Esophagus muscularis mucosa (tissue), 4 donors: Measurements from ENCODE around the gene SPECC1.

Source experiments
- EP300 ChIP-seq: sonication (generic); formaldehyde crosslinking; IDR thresholded peaks from one replicate; pipeline ENCODE4 v1.6.1; 2017; ENCODE audit warnings: antibody characterized with exemption
- POLR2A ChIP-seq: fragments of 450-650 bp; IDR thresholded peaks from one replicate; pipeline ENCODE4 v1.6.1; 2017; ENCODE audit warnings: antibody characterized with exemption, moderate library complexity, mild to moderate bottlenecking, low read depth
- POLR2AphosphoS5 ChIP-seq, 2 donors: sonication (generic); formaldehyde crosslinking; IDR thresholded peaks; one replicate each; pipeline ENCODE4 v1.6.1; 2017; ENCODE audit warnings: antibody characterized with exemption in 2 of 2
- TF ChIP-seq, protein P1 (sequence below), 3 experiments: fragments of 200-600 bp in 2 of 3; fragments of 450-650 bp in 1 of 3; sonication (generic) in 2 of 3; IDR thresholded peaks; one replicate each; pipeline ENCODE4 v1.5.1; 2017 to 2019; ENCODE audit warnings: antibody characterized with exemption in 3 of 3, mild to moderate bottlenecking in 2 of 3, moderate library complexity in 1 of 3

DNA sequence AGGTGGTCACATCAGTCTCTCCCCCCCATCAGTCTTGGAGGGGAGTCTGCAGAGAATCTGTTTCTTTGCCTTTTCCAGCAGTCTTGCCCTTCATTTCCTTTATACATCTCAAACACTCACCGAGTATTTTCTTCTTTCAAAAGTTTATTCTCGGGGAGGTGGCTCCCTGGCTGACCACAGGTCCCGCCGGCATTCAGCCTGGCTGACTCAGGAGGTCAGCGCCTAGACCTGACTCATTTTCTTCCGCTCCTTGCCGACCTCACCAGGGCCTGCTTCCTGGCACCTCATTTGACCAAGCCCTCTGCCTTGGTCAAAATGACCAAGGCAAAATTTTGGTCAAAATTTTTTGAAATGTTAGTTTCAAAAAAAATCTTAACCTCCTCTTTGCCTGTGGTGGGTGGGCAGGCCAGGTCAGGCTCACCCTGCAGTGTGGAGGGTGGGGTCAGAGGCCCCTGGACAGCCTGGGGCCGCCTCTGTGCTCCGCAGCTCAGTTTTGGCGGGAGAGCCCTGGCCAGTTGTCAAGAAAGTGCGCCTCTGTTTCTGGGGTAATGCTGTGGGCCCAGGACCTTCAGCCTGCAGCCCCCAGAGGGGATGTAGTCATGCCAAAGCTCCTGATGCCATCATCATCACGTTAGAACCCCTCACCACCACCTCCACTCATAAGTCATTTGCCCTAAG, 165.6 kb downstream of the SPECC1 start:
- TF ChIP-seq, protein P1, sequence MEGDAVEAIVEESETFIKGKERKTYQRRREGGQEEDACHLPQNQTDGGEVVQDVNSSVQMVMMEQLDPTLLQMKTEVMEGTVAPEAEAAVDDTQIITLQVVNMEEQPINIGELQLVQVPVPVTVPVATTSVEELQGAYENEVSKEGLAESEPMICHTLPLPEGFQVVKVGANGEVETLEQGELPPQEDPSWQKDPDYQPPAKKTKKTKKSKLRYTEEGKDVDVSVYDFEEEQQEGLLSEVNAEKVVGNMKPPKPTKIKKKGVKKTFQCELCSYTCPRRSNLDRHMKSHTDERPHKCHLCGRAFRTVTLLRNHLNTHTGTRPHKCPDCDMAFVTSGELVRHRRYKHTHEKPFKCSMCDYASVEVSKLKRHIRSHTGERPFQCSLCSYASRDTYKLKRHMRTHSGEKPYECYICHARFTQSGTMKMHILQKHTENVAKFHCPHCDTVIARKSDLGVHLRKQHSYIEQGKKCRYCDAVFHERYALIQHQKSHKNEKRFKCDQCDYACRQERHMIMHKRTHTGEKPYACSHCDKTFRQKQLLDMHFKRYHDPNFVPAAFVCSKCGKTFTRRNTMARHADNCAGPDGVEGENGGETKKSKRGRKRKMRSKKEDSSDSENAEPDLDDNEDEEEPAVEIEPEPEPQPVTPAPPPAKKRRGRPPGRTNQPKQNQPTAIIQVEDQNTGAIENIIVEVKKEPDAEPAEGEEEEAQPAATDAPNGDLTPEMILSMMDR (IDR thresholded peaks at IDR 0.05): no peak
- no peak for TF ChIP-seq POLR2A
- no peak for TF ChIP-seq POLR2AphosphoS5 (IDR thresholded peaks at IDR 0.05)
- TF ChIP-seq EP300: no peak
